NCI-H69 (cell line): Measurements from ENCODE around the gene DLG1.

ENCODE experiments used
- DNase-seq: peaks from one replicate; lab custom pipeline; 2025; lab: John Stamatoyannopoulos, UW

DLG1 gene

DNA sequence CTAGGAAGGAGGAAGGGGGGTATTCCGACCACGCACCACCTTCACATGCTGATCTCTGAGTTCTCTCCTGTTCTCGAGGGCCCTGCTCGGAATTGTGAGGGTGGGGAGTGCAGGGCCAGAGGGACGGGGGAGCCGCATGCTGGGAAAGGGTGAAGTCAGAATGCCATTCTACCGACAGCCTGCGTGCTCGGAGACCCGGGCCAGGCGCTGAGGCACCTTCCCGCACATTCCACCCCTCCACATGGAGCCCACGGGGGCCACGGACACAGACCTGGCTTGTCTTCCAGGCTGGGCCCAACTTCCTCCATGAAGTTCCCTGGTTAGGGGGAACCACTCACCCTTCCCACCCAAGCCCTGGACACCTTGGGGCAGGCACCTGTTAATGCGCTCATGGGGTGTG is 301.1 kb downstream of the DLG1 start:
- DNase-seq = no peak

DNA sequence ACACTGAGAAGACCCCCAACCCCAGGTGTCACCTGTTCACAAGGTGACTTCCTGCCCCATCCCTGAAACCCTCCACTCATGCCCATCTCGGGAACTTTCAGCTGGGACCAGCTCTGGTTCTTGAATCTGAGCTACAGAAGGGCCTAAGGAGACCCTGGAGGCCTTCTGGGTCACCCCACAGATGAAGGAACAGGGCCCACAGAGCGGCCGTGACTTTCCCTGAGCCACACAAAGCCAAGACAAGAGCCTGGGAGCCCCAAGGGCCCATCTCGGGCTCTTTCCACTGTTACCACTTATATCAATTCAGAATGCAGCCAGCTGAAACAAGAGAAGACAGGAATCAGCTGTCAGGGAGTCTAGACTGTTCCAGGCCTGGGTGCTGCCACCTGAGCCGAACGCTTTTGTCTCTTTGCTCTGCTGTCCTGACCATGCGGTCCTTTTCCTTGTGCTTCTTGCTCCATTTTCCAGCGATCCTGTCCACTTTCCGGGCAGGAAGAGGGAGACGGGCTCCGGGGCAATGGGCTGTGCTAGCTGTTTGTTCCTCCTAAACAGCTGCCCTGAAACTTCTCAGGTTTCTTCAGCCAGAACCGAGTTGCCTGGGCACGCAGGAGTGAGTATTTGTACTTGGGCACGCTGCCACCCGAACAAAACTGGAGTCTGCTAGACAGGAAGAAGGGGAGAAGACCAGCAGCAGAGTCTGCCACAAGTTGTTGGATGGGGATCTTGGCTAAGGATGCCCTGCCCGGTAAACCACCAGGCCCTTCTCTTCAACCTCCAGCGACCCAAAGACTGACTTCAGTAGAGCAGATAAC is 301.8 kb downstream of the DLG1 start:
- peak; percentile 57 for DNase-seq

- DNase-seq = peak; percentile 30
These were observed 302.6 kb downstream of the DLG1 start for GRCh38 chr3:196995646-196996355.

- no peak for DNase-seq
These were observed 303.4 kb downstream of the DLG1 start for GRCh38 chr3:196995027-196995426.

- no peak for DNase-seq
These were observed 304.4 kb downstream of the DLG1 start for GRCh38 chr3:196994056-196994455.
